Measurements from ENCODE around the gene IQCE. TPM values are rescaled to one million over a fixed set of nuclear protein-coding genes. Genes with fewer than 3 reads are reported as not detected.
"Not testable (repeated sequence)": the region's sequence is repeated elsewhere in the genome, so short reads cannot be mapped to it uniquely, and the experiment has no call there.

The IQCE gene
- total RNA-seq, 1 donor from 2014 or later: 11.4 TPM

- TF ChIP-seq, protein P1, sequence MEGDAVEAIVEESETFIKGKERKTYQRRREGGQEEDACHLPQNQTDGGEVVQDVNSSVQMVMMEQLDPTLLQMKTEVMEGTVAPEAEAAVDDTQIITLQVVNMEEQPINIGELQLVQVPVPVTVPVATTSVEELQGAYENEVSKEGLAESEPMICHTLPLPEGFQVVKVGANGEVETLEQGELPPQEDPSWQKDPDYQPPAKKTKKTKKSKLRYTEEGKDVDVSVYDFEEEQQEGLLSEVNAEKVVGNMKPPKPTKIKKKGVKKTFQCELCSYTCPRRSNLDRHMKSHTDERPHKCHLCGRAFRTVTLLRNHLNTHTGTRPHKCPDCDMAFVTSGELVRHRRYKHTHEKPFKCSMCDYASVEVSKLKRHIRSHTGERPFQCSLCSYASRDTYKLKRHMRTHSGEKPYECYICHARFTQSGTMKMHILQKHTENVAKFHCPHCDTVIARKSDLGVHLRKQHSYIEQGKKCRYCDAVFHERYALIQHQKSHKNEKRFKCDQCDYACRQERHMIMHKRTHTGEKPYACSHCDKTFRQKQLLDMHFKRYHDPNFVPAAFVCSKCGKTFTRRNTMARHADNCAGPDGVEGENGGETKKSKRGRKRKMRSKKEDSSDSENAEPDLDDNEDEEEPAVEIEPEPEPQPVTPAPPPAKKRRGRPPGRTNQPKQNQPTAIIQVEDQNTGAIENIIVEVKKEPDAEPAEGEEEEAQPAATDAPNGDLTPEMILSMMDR (IDR thresholded peaks at IDR 0.05): no peak
- no peak overlapping the region for H3K4me3 ChIP-seq
- H3K27me3 ChIP-seq: peaks cover 2% of the 10 kb centered on the region
- no peaks in the 10 kb centered on the region for H3K9me3 ChIP-seq
- peaks cover 0 to 2% of the 10 kb centered on the region in 2 donors for H3K4me1 ChIP-seq
- H3K36me3 ChIP-seq: no peaks in the 10 kb centered on the region
- peak overlapping the region; percentile 50 to 61 for H3K27ac ChIP-seq
- DNase-seq (ENCODE audit: low spot score in 2 of 2): no peak
- intact Hi-C loops (cut with DNase I): no loop called here
These were observed 28.4 kb upstream of the IQCE start for GRCh38 chr7:2530071-2530987.

DNA sequence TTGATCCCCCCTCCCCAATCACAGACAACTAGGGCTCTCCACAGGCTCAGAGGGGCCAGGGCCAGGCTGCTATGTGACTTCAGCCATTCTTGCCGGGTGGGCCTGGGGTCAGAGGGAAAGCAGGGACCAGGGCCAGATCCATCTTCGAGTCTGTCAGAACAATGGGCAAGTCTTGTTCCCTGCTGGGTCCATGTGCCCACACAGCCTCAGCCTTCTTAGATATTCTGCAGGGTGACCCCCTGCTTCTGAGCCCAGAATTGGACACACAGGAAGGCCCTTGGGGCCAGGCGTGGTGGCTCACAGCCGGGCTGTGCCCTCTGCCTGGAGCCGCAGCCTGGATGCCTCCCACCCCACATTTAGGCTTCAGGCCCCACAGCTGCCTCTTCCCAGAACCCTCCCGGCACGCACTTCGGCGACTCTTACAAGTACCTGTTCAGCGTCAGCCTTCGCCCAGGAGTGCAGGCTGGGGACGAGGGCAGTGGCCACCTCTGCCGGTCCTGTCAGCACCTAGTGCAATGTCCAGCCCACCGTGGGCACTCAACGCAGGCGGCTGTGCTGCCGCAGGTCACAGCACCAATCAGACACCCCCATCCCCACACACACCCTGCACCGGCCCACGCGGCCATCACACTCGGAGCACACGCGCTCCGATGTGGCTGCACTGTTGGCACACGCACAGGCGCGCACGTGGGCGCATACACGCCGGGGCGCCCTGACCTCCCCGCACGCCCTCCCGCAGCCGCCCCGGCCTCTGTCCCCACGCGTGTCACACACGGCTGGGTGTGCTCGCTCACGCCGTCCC is 27.6 kb upstream of the IQCE start:
- H3K27me3 ChIP-seq; H3K9me3 ChIP-seq; intact Hi-C loops (cut with DNase I); H3K36me3 ChIP-seq; H3K4me1 ChIP-seq; H3K4me3 ChIP-seq; DNase-seq (ENCODE audit: low spot score in 2 of 2): not testable (repeated sequence)
- peak overlapping the region in 1 of 2 donors; percentile 27 for H3K27ac ChIP-seq

DNA sequence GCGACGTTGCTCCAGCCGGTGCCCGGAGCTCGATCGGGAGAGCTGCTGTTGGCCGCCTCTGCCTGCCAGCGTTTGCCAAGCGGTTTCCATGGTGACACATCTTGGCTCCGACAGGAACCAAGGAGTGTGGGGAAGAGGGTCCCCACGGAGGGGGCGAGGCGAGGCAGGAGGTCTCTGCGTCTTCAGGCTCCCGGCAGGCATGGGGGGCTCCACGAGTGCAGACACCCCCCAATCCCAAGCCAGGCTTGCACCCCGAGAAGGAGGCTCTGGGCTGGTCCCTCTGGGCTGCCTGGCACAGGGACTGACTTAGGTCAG is 27.0 kb upstream of the IQCE start:
- DNase-seq (ENCODE audit: low spot score in 2 of 2); H3K27me3 ChIP-seq; intact Hi-C loops (cut with DNase I); H3K27ac ChIP-seq; H3K36me3 ChIP-seq; H3K4me1 ChIP-seq; H3K9me3 ChIP-seq; H3K4me3 ChIP-seq: not testable (repeated sequence)

DNA sequence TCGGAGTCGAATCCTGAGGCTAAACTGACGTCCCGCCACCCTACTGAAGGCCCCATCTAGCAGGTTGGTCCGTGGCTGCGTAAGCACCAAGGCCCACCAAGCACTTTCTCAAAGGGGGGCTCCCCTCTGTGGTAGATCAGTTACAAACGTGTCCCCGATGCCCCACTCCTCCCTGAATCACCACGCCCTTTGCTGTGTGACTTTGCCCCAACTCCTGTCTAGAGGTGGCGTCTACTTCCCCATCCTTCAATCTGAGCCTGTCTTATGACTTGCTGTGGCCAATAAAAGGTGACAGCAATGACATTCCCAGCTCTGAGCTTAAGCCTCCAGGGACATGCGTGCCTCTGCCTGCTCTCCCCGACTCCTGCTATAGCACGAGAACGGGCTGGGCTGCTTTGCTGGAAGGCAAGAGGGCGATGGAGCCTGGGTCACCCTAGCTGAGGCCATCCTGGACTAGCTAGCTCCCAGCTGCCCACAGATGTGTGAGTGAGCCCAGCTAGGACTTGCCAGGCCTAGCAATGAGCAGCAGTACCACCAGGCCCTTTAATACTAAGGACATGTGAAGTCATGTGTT is 26.5 kb upstream of the IQCE start:
- H3K4me3 ChIP-seq: not testable (repeated sequence)

DNA sequence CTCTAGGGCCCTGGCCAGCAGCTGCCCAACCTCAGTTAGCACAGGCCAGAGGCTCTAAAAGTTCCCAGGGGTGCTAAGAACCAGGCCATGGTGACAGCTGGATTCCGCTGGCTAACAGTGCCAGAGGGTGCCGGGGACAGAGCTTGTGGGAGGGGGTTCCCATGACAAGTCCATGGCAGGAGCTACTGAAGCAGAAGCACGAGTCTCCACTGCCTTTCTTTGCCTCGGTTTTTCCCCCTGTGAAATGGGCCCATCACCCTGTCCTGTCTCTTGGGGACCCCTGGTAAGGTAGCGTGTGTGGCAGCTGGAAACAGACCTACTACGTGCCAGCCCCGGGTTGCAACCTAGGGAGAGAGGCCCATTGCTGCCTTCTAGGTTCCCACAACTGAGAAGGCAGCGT is 26.0 kb upstream of the IQCE start:
- H3K9me3 ChIP-seq; H3K27ac ChIP-seq; intact Hi-C loops (cut with DNase I); H3K4me3 ChIP-seq; DNase-seq (ENCODE audit: low spot score in 2 of 2); H3K4me1 ChIP-seq; H3K27me3 ChIP-seq; H3K36me3 ChIP-seq: not testable (repeated sequence)

More for the DNA sequence above, 26.5 kb upstream of the IQCE start:
- H3K36me3 ChIP-seq; intact Hi-C loops (cut with DNase I); DNase-seq (ENCODE audit: low spot score in 2 of 2); H3K27ac ChIP-seq; H3K27me3 ChIP-seq; H3K4me1 ChIP-seq; H3K9me3 ChIP-seq: not testable (repeated sequence)

DNA sequence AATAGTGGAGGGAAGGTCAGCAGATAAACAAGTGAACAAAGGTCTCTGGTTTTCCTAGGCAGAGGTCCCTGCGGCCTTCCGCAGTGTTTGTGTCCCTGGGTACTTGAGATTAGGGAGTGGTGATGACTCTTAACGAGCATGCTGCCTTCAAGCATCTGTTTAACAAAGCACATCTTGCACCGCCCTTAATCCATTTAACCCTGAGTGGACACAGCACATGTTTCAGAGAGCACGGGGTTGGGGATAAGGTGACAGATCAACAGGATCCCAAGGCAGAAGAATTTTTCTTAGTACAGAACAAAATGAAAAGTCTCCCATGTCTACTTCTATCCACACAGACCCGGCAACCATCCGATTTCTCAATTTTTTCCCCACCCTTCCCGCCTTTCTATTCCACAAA is 25.2 kb upstream of the IQCE start:
- intact Hi-C loops (cut with DNase I); H3K27me3 ChIP-seq; H3K36me3 ChIP-seq; H3K9me3 ChIP-seq; H3K4me3 ChIP-seq; DNase-seq (ENCODE audit: low spot score in 2 of 2); H3K4me1 ChIP-seq; H3K27ac ChIP-seq: not testable (repeated sequence)

GRCh38 chr7:2534214-2534613 is 24.6 kb upstream of the IQCE start:
- H3K27me3 ChIP-seq; H3K27ac ChIP-seq; H3K9me3 ChIP-seq; H3K4me3 ChIP-seq; H3K4me1 ChIP-seq; intact Hi-C loops (cut with DNase I); DNase-seq (ENCODE audit: low spot score in 2 of 2): not testable (repeated sequence)
- H3K36me3 ChIP-seq: peaks cover 14 to 15% of the 10 kb centered on the region in 2 donors

DNA sequence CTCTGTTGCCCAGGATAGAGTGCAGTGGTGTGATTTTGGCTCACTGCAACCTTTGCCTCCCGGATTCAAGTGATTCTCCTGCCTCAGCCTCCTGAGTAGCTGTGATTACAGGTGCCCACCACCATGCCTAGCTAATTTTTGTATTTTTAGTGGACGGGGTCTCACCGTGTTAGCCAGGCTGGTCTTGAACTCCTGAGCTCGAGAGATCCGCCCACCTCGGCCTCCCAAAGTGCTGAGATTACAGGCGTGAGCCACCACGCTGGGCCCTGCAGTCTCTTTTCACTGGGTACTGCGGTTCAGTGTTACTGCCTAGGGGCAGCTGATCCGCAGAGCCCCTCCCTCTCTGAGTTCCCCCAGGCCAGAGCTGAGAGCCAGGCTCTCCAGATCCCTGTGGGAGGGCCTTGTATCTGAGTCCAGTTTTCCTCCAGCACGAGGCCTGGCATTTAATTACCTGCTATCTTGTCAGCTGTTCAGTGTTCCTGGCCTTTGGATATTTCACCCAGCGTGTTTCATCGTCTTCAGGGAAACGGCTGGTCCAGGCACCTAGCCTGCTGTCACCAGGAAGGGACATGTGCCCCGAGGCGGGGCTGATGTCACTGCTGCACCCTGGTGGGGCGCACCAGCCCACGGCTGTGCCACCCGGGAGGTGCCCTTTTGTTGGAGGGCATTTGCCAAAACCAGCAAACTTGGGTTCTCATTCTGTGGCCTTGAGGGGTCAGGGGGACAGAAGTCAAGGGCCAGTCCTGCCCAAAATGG is 22.7 kb upstream of the IQCE start:
- DNase-seq (ENCODE audit: low spot score in 2 of 2); intact Hi-C loops (cut with DNase I); H3K4me1 ChIP-seq: not testable (repeated sequence)

More for the DNA sequence above, 22.7 kb upstream of the IQCE start:
- H3K9me3 ChIP-seq, H3K27ac ChIP-seq, H3K4me3 ChIP-seq, H3K27me3 ChIP-seq: not testable (repeated sequence)
- peaks cover 28 to 33% of the 10 kb centered on the region in 2 donors for H3K36me3 ChIP-seq
